ENCODE results near the gene CHD9NB.

DNA sequence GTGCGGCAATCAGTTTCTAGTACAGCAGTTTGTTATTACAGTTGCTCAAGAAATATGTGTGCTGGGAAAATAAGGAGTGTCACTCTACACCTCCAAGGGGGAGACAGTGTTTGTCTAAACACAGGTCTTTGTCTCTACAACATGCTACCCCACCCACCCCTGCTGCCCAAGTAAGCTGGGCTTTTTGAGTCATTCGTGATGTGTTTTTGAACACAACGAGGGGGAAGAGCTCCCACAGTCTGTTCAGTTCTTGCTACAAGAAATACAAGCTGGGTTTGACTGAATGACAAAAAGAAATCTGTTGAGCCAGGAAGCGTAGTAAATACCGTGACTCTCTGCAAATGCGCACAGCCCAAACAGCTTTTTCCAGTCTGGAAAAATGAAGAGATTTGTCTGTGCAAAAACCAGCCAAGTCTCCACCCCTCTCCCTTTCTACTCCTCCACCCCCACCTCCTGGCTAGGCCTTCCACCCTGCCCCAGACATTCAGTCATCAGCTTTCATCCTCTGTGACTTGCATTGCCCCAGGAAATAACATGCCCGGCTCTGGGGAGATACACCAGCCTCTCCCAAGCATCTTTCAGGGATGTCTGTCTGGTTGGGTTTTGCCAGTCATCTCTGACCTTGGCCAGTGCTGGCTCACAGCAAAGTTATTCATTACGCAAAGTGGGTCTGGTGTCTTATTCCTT, 27.8 kb upstream of the CHD9NB start:
- TF ChIP-seq, protein P1, sequence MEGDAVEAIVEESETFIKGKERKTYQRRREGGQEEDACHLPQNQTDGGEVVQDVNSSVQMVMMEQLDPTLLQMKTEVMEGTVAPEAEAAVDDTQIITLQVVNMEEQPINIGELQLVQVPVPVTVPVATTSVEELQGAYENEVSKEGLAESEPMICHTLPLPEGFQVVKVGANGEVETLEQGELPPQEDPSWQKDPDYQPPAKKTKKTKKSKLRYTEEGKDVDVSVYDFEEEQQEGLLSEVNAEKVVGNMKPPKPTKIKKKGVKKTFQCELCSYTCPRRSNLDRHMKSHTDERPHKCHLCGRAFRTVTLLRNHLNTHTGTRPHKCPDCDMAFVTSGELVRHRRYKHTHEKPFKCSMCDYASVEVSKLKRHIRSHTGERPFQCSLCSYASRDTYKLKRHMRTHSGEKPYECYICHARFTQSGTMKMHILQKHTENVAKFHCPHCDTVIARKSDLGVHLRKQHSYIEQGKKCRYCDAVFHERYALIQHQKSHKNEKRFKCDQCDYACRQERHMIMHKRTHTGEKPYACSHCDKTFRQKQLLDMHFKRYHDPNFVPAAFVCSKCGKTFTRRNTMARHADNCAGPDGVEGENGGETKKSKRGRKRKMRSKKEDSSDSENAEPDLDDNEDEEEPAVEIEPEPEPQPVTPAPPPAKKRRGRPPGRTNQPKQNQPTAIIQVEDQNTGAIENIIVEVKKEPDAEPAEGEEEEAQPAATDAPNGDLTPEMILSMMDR (IDR thresholded peaks at IDR 0.05) = no peak
- TF ChIP-seq POLR2A (IDR thresholded peaks at IDR 0.05) = no peak

Measured in transverse colon (tissue), 3 donors.